Measurements from ENCODE around the gene DMTF1. TPM values are rescaled to one million over a fixed set of nuclear protein-coding genes. Genes with fewer than 3 reads are reported as not detected.

DMTF1 gene
- total and polyA plus RNA-seq, 8 donors = 18.6 to 54.2 (median 27.8) TPM

DNA sequence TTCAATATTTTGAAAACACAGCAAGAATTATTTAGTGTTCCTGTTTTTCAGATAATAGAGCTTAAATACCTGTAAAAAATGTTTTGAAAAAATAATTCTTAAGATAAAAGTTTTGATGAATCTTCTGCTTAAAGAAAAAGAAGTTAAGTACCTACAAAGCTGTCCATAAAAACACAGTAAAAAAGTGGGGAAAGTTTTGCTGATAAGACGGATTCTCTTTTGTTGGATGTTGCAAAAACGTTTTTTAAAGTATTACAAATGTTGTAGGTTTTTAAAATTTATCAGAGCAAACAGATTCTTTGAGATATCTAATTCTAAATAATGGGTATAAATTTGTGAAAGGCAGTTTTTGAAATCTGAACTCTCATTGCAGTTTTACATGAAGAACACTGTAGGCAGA, 12.2 kb downstream of the DMTF1 start:
- TF ChIP-seq, protein P1, sequence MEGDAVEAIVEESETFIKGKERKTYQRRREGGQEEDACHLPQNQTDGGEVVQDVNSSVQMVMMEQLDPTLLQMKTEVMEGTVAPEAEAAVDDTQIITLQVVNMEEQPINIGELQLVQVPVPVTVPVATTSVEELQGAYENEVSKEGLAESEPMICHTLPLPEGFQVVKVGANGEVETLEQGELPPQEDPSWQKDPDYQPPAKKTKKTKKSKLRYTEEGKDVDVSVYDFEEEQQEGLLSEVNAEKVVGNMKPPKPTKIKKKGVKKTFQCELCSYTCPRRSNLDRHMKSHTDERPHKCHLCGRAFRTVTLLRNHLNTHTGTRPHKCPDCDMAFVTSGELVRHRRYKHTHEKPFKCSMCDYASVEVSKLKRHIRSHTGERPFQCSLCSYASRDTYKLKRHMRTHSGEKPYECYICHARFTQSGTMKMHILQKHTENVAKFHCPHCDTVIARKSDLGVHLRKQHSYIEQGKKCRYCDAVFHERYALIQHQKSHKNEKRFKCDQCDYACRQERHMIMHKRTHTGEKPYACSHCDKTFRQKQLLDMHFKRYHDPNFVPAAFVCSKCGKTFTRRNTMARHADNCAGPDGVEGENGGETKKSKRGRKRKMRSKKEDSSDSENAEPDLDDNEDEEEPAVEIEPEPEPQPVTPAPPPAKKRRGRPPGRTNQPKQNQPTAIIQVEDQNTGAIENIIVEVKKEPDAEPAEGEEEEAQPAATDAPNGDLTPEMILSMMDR (IDR thresholded peaks at IDR 0.05) = no peak
- H3K36me3 ChIP-seq = peaks cover 0 to 13% (median 0%) of the 10 kb centered on the region in 3 donors
- no peak overlapping the region for H3K4me3 ChIP-seq
- ATAC-seq = no peak
- WGBS, 2 donors = 63 to 71% methylated on average over 2 of the region's 2 CpGs
- peaks cover 0 to under 1% (median 0%) of the 10 kb centered on the region in 3 donors for H3K4me1 ChIP-seq
- H3K27ac ChIP-seq = no peak overlapping the region
- no peak for DNase-seq
- intact Hi-C loops (cut with DNase I) = no loop called here
- H3K9me3 ChIP-seq = no peaks in the 10 kb centered on the region
- H3K27me3 ChIP-seq = no peaks in the 10 kb centered on the region
- FAIRE-seq = no peak

DNA sequence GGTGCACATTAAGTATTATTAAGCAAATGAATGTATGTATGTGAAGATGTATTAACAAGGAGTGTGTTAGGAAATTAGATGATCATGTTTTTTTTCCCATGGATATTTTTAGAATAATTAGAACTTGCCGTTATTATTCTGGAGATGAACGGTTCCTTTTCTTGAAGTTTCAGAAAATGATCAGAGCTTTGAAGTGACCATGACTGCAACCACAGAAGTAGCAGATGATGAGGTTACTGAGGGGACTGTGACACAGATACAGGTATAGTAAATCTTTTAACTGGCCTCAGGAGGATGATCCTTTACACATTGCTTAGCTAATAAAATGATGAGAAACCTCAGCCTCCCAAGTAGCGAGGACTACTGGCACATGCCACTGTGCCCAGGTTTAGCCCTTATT, 18.6 kb downstream of the DMTF1 start:
- DNase-seq (no peak), ATAC-seq (no peak), FAIRE-seq (no peak)
- peaks cover 0 to 68% (median 3%) of the 10 kb centered on the region in 3 donors for H3K36me3 ChIP-seq
- H3K9me3 ChIP-seq = no peaks in the 10 kb centered on the region
- TF ChIP-seq, protein P1 (IDR thresholded peaks at IDR 0.05) = no peak
- 92 to 94% methylated on average over 3 of the region's 3 CpGs for WGBS, 2 donors
- H3K27me3 ChIP-seq = no peaks in the 10 kb centered on the region
- H3K27ac ChIP-seq = no peak overlapping the region
- H3K4me3 ChIP-seq = no peak overlapping the region
- intact Hi-C loops (cut with DNase I) = no loop called here
- no peaks in the 10 kb centered on the region for H3K4me1 ChIP-seq

DNA sequence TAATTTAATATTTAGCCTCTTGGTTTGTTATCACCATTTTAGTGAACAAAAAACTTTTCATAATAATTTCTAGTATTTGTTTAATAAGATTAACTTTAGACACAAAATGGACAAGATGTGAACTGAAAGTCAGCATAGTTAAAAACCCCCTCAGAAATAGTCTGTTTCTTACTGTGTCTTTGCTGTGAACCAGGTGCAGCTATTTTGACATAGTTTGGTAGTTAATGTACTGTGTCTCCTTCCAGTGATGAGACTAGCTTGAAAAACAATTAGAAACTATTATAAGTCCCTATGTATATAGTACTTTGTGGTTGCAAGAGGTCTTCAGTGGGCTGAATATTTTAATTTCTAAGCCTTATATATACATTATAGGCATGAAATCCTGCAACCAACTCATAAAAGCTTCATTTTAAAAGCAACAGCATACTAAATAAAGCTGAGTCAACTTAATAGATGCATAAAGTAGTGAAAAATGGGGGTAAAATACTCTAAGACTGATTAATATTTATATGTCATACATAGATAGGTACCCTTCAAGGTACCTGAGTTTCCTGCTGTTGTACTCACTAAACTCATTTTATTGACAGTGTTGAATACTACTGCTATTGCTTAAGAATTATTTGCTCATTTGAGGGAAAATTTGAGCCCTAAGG, 19.2 kb downstream of the DMTF1 start:
- DNase-seq (no peak), FAIRE-seq (no peak), ATAC-seq (no peak)
- Histone ChIP-seq H3K4me3 (no peak overlapping the region), H3K27ac (no peak overlapping the region), H3K4me1 (no peaks in the 10 kb centered on the region), H3K27me3 (no peaks in the 10 kb centered on the region), H3K36me3 (peaks cover 0 to 64% (median 3%) of the 10 kb centered on the region in 3 donors), H3K9me3 (no peaks in the 10 kb centered on the region)
- TF ChIP-seq, protein P1 (IDR thresholded peaks at IDR 0.05) = no peak
- intact Hi-C loops (cut with DNase I) = no loop called here

DNA sequence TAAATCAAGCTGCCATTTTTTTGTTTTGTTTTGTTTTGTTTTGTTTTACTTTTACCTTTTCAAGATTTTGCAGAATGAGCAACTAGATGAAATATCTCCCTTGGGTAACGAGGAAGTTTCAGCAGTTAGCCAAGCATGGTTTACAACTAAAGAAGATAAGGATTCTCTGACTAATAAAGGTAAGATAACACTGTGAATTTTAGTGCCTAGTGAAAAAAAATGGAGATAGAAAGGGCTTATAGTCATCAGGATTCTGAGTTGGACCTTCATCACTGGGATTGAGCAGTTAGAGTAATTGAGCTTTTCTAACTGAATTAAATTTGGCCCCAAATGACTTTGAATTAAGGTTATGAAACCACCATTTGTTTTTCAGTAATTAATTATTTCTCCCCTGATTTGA, 21.2 kb downstream of the DMTF1 start:
- Histone ChIP-seq H3K4me3 (no peak overlapping the region), H3K27ac (no peak overlapping the region), H3K36me3 (peaks cover 0 to 58% (median 3%) of the 10 kb centered on the region in 3 donors), H3K4me1 (no peaks in the 10 kb centered on the region), H3K9me3 (no peaks in the 10 kb centered on the region), H3K27me3 (no peaks in the 10 kb centered on the region)
- DNase-seq (no peak), FAIRE-seq (no peak), ATAC-seq (no peak)
- TF ChIP-seq, protein P1 (IDR thresholded peaks at IDR 0.05) = no peak
- intact Hi-C loops (cut with DNase I) = no loop called here
- WGBS, 2 donors = 80 to 87% methylated on average over 1 of the region's 1 CpG

DNA sequence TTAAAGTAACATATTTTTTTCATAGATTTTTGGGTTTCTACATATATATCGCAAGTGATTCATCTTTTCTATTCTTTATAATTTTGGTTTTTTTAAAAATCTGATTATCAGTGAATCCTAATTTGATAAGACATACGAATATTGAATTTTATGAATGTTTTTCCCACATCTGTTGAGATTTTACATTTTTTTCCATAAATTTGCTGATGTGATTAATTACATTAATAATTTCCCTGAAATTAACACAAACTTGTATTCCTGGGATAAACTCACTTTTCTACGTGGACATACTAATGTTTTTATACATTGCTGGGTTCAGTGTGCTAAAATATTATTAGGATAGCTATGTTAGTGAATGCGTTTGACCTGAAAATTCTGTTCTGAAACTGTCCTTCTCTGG, 26.1 kb downstream of the DMTF1 start:
- peaks cover 0 to 42% (median 4%) of the 10 kb centered on the region in 3 donors for H3K36me3 ChIP-seq

More for the DNA sequence above, 26.1 kb downstream of the DMTF1 start:
- 93 to 95% methylated on average over 4 of the region's 4 CpGs for WGBS, 2 donors
- FAIRE-seq (no peak), ATAC-seq (no peak), DNase-seq (no peak)
- Histone ChIP-seq H3K9me3 (no peaks in the 10 kb centered on the region), H3K27me3 (no peaks in the 10 kb centered on the region), H3K27ac (no peak overlapping the region), H3K4me3 (no peak overlapping the region), H3K4me1 (no peaks in the 10 kb centered on the region)
- intact Hi-C loops (cut with DNase I) = no loop called here
- TF ChIP-seq, protein P1 (IDR thresholded peaks at IDR 0.05) = no peak
